Osteoblast (primary cell): ENCODE results near the gene ZDHHC11. TPM values are rescaled to one million over a fixed set of nuclear protein-coding genes. Genes with fewer than 3 reads are reported as not detected.

Source experiments
- DNase-seq: peaks from one replicate; pipeline ENCODE4 v3.0.0; 2011; ENCODE audit warnings: low spot score, mixed read lengths; ENCODE audit not compliant: insufficient read length; ENCODE audit errors: missing footprints
- H2AFZ ChIP-seq: 2 replicates; pipeline ENCODE4 v1.6.0; 2011; ENCODE audit warnings: mild to moderate bottlenecking, low read length
- H3K27ac ChIP-seq: 2 replicates; pipeline ENCODE4 v1.5.1; 2011; ENCODE audit warnings: mild to moderate bottlenecking, low read depth, low read length, moderate library complexity
- H3K27me3 ChIP-seq: 2 replicates; pipeline ENCODE4 v1.6.0; 2012; ENCODE audit warnings: mild to moderate bottlenecking, control low read depth, inconsistent platforms, low read length, moderate library complexity; ENCODE audit not compliant: insufficient read depth
- H3K36me3 ChIP-seq: 2 replicates; pipeline ENCODE4 v1.5.1; 2011; ENCODE audit warnings: mild to moderate bottlenecking, low read length, control low read depth, moderate library complexity; ENCODE audit not compliant: insufficient read depth
- H3K4me1 ChIP-seq: 2 replicates; pipeline ENCODE4 v1.5.1; 2011; ENCODE audit warnings: mild to moderate bottlenecking, low read length, control low read depth, moderate library complexity; ENCODE audit not compliant: insufficient read depth
- H3K4me2 ChIP-seq: 2 replicates; pipeline ENCODE4 v1.6.0; 2011; ENCODE audit warnings: mild to moderate bottlenecking, low read length; ENCODE audit not compliant: insufficient read depth
- H3K4me3 ChIP-seq: fragments of 200-600 bp; sonication (generic); 3 replicates; pipeline ENCODE4 v1.5.1; 2012; ENCODE audit warnings: mild to moderate bottlenecking, low read length, inconsistent platforms; ENCODE audit not compliant: insufficient read depth
- H3K79me2 ChIP-seq: 2 replicates; pipeline ENCODE4 v1.6.0; 2012; ENCODE audit warnings: mild to moderate bottlenecking, low read length, control low read depth, inconsistent platforms; ENCODE audit not compliant: insufficient read depth
- H3K9me3 ChIP-seq: 2 replicates; pipeline ENCODE4 v1.5.1; 2011; ENCODE audit warnings: low read depth, low read length, control low read depth
- H4K20me1 ChIP-seq: 2 replicates; pipeline ENCODE4 v1.6.0; 2012; ENCODE audit warnings: mild to moderate bottlenecking, low read length, control low read depth; ENCODE audit not compliant: insufficient read depth
- CTCF ChIP-seq: IDR thresholded peaks from 2 replicates; pipeline ENCODE4 v1.5.1; 2011; ENCODE audit warnings: mild to moderate bottlenecking, low read depth, low read length, moderate library complexity; ENCODE audit errors: extremely low read depth
- total RNA-seq: library from RNA; depleted of rRNA; stranded (reverse); fragments of >200 nt; gene quantifications from 2 replicates; pipeline ENCODE4 v1.2.3, GENCODE V29; 2012

Gene ZDHHC11
- total RNA-seq, 1 donor = 1.8 TPM

GRCh38 chr5:885127-885442, 34.3 kb upstream of the ZDHHC11 start:
- H3K9me3 ChIP-seq = no peaks in the 10 kb centered on the region
- H3K4me3 ChIP-seq = no peak overlapping the region
- peaks cover 85% of the 10 kb centered on the region for H3K79me2 ChIP-seq
- no peak overlapping the region for H3K27ac ChIP-seq
- no peaks in the 10 kb centered on the region for H3K27me3 ChIP-seq
- no peak overlapping the region for H3K4me2 ChIP-seq
- H2AFZ ChIP-seq = no peak overlapping the region
- peaks cover 44% of the 10 kb centered on the region for H4K20me1 ChIP-seq
- DNase-seq = no peak
- peaks cover 88% of the 10 kb centered on the region for H3K36me3 ChIP-seq
- H3K4me1 ChIP-seq = peaks cover 6% of the 10 kb centered on the region
- no peak for TF ChIP-seq CTCF

DNA sequence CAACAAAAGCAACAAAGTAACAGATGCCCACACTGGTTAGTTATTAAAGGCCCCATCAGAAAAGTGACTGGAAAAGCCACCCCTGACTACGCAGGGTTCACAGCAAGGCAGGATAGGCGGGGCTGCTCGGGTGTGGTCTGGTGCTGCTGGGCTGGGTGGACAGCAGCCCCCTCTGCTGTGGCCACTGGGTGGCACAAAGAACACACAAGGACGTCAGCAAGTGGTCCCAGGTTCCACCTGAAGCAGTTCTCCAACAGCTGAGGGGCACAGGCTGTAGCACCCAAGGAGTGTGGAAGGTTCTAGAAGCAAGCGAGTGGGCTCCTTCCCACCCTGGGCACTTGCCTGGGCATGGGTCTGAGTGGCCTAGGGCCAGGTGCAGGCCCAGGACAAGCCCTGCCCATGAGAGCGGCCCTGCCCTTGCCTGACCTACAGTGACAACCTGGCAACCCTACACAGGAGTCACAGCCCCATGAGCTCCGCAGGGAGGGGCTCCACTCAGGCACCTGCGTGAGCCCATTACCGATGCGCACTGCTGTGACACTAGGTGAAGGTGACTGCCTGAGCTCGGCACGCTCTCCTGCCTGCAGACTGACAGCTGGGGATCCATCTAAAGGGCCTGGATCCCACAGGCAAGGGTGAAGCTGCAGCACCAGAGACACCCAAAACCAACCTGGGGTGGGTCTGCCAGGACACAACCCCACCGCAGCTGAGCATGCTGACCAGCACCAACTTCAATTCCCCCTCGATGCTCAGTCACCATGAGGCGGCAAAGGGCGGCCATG, 33.8 kb upstream of the ZDHHC11 start:
- TF ChIP-seq CTCF = no peak
- no peaks in the 10 kb centered on the region for H3K9me3 ChIP-seq
- no peak overlapping the region for H3K4me2 ChIP-seq
- peak; percentile 61 for DNase-seq
- H3K27ac ChIP-seq = no peak overlapping the region
- peaks cover 83% of the 10 kb centered on the region for H3K36me3 ChIP-seq
- peaks cover 44% of the 10 kb centered on the region for H4K20me1 ChIP-seq
- no peak overlapping the region for H3K4me3 ChIP-seq
- H3K27me3 ChIP-seq = no peaks in the 10 kb centered on the region
- H2AFZ ChIP-seq = no peak overlapping the region
- H3K79me2 ChIP-seq = peaks cover 79% of the 10 kb centered on the region
- peaks cover 6% of the 10 kb centered on the region for H3K4me1 ChIP-seq

DNA sequence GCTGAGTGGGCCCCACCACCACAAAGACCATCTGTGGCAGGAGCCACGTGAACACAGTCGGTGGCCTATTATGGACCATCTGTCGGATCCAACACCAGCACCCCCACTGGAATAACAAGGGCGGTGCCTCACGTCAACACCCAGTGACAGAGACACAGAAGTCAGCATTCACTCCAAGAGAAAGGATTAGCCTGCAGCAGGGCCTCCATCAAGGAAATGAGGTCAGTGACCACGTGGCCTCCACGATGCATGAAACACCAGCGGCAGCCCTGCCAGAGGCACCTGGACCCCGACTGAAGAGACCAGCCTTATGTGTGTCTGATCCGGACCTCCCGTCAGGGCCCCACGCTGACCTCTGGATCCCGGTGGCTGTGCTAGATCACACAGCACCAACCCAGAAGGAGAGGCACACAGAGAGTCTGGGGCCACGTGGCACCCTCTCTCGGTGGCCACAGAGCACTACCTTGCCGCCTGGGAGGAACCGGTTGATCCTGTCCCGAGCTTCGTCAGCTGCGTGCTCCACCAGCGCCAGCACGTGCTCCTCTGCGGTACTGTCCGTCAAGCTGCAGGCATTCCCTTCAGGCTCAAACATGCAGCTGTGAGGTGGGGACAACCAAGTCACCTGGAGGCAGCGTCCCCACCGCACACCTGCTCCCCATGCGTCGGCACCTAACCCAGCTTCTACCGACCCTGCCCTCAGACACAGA, 32.8 kb upstream of the ZDHHC11 start:
- Histone ChIP-seq H3K27me3 (no peaks in the 10 kb centered on the region), H3K4me2 (no peak overlapping the region), H3K4me3 (no peak overlapping the region), H3K27ac (no peak overlapping the region), H3K79me2 (peaks cover 72% of the 10 kb centered on the region), H3K4me1 (peaks cover 3% of the 10 kb centered on the region), H3K36me3 (peaks cover 74% of the 10 kb centered on the region), H2AFZ (no peak overlapping the region), H3K9me3 (no peaks in the 10 kb centered on the region), H4K20me1 (peaks cover 39% of the 10 kb centered on the region)
- no peak for TF ChIP-seq CTCF
- DNase-seq = peak; percentile 71
